Activated CD8-positive, alpha-beta memory T cell treated with anti-CD3 and anti-CD28 coated beads for 48 hours (primary cell): ENCODE data around the gene KRT26.
"Not testable (repeated sequence)": the region's sequence is repeated elsewhere in the genome, so short reads cannot be mapped to it uniquely, and the experiment has no call there.

Experiments
- DNase-seq, 3 experiments: peaks; one replicate each; pipeline ENCODE4 v3.0.0-alpha.2; 2020; ENCODE audit warnings: low read depth in 2 of 3, low spot score in 2 of 3

The KRT26 gene

DNA sequence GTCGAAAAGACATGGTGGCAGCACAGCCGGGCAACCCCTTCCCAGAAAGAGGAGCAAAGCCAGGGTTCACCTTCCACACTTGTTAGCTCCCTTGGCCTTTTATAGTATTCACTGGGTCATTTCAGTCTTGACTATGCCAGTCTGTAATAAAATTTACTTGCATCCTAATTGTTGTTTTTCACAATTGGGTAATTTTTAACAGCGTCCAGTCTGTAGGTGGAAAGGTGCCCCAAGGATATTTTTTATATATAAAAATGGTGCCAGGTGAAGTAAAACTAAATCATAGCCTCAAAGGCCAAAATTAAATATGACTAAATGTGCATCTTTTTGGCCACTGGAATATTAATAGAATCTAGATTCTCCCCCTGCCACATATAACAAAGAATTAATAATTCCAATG, at the start of gene KRT26:
KRT26 (minus strand) TSS at position 101 of the 400 bp plus-strand sequence; CDS start at position 13, 88 bp downstream.
- no peak for DNase-seq

DNA sequence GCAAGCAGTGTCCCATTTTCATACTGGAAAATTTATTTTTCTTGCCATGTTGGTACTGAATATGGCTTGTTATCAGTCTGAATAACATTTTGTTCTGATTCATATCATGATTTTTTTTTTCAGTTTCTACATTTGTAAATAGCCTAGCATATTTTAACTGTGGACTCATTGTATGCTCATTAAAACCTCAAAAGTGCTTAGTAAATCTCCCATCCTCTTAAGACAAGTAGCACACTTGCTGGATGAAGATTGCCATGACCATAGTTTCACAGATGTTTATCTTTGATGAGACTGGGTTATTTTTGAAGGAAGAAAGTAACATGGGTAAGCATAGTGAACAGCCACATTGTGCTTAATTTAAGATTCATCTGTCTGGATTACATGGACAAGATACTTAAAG, 49.5 kb upstream of the KRT26 start:
- no peak for DNase-seq

DNA sequence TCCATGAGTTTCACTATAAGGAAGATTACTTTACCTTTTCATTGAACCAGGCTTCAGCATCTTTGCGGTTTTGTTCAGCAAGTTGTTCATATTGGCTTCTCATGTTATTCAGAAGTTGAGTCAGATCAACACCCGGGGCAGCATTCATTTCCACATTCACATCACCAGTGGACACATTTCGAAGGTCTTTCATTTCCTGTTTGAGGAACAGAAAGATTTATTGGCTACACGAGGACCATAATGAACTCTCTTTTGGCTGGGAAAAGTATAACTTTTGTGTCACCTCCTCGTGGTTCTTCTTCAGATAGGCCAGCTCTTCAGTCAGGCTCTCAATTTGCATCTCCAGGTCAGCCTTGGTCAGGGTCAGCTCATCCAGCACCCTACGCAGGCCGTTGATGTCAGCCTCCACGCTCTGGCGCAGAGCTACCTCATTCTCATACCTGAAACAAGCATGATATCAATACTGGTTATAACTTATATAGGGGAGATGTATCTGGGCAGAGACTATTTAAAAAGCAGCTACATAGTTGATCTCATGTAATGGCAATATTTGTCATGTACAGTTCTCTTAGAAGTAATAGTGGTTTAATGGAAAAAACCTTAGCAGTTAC, 48.3 kb upstream of the KRT26 start:
- DNase-seq: no peak

GRCh38 chr17:40819528-40820125, 47.6 kb upstream of the KRT26 start:
- DNase-seq: no peak

GRCh38 chr17:40818733-40819527, 46.9 kb upstream of the KRT26 start:
- DNase-seq: peak; percentile 54 to 77 (median 58)

- no peak for DNase-seq
Measured at GRCh38 chr17:40818343-40818732, 46.3 kb upstream of the KRT26 start.

DNA sequence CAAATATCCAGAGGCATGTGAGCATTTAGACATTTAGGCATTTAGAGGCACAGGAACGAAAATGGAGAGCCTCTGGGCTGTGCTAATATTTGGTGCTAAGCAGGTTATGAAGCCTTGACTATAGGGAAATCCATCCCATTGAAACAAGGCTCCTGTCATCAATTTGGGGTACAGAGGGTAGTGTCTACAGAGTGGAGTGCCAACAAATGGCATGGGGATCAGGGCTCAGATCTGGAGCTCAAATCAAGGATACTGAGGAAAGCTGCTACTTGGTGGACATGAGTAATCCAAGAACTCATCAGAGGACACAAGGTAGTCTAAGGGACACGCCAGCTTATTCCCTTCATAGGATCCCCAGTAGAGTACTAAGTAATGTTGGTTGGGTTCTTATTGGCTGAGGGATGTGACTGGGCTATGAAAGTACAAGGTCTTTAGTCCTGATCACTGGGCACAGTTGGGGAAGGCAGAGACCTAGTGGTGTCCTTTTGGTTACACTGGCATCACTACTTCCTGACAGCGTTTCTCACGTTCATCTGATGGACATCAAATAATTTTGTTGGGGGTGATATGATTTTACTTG, 45.2 kb upstream of the KRT26 start:
- no peak for DNase-seq

DNA sequence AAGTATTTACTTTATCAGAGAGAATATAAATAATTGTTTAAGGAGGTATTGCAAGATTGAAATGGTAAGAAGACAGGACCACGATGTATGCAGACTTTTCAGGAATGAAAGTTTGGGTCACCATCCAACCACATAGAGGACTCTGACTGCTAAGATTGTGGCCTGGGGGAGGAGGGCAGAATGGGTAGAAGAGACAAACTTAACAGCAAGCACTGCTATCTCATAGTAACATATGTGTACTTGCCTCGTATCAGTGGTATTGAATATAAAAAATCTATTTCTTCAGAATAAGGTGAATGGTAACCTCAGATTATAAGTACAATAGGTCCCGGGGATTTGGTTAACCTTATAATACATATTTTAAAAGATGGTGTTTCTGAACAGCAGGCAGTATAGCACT, 44.6 kb upstream of the KRT26 start:
- no peak for DNase-seq

GRCh38 chr17:40815381-40815780, 43.4 kb upstream of the KRT26 start:
- no peak for DNase-seq

DNA sequence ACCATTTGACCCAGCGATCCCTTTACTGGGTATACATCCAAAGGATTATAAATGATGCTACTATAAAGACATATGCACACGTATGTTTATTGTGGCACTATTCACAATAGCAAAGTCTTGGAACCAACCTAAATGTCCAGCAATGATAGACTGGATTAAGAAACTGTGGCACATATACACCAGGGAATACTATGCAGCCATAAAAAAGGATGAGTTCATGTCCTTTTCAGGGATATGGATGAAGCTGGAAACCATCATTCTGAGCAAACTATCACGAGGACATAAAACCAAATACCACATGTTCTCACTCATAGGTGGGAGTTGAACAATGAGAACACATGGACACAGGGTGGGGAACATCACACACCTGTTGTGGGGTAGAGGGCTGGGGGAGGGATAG, 42.7 kb upstream of the KRT26 start:
- not testable (repeated sequence) for DNase-seq

GRCh38 chr17:40813804-40814203, 41.8 kb upstream of the KRT26 start:
- no peak for DNase-seq

GRCh38 chr17:40812639-40813038, 40.6 kb upstream of the KRT26 start:
- DNase-seq: no peak

GRCh38 chr17:40810494-40810893, 38.5 kb upstream of the KRT26 start:
- DNase-seq: no peak

DNA sequence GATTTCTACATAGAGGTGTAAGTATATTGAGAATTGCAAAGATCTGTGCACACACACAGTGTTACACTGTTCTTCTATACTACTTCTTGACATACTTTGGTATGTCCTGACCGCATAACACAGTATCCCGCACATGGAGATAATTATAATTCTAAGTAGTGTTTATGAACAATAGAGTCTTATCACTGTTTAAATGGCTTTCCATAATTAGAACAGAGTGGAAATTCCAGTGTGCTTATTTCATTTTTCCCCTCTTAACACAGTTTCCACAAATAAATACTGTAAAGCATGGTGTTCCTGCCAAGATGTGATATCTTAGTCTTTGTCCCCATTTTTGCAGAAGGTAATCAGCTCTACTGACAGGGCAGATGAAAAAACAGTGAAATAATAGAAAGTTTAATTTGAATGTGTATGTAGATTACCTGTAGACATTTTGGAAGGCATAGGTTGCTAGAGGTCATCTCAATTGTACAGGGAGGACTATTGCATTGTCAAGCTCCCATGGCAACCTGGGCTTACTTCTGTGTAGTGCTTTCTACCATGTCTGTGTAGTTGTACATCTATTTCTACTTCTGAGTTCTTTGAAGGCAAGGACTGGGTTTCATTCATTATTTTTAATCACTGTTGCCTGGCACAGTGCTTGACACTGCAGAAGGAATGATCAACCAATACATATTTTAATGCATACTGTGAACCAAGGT, 37.9 kb upstream of the KRT26 start:
- no peak for DNase-seq

DNA sequence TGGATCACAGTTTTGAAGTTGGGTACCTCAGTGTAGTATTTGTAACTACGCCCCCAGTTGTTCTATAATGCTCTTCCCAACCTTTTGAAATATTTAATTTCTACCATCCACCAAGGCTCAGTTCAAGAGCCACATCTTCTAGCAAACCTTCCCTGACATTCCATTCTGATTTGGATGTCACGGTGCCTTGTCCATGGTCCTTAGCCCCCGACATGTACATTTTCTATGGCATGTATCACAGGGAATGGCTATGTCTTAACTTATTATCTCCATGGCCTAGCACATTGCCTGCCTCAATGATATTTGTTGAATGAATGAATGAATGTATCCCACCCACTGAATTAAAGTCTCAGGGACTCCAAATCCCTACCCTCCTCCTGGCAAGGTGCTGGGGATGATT, 34.1 kb upstream of the KRT26 start:
- DNase-seq: no peak

GRCh38 chr17:40803617-40804082, 31.6 kb upstream of the KRT26 start:
- DNase-seq: peak; percentile 41 to 55 (median 52)

DNA sequence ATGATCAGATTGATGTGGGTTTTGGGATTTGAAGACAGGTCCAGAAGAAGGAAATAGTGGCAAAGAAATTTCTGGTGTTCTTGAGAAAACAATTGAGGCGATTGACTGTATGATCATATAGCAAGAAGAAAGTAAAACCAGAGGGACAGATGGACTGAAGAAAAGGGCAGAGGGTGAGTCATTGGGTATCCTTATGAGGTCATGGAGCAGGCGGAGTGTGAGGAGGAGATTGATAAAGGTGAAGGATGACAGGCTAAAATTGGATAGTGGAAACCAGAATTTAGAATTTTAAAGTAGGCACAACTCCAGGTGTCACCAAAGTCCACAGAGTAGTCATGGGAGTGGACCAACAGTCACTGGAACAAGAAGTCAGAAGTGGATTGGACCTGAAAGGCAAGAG, 29.2 kb upstream of the KRT26 start:
- DNase-seq: no peak

- no peak for DNase-seq
Measured at GRCh38 chr17:40800381-40800780, 28.4 kb upstream of the KRT26 start.

GRCh38 chr17:40799859-40800258, 27.9 kb upstream of the KRT26 start, which contains the start of gene KRT28:
TSS of gene KRT28 (minus strand) at chr17:40799959. CDS start at chr17:40799893, 66 bp downstream.
- DNase-seq: no peak

DNA sequence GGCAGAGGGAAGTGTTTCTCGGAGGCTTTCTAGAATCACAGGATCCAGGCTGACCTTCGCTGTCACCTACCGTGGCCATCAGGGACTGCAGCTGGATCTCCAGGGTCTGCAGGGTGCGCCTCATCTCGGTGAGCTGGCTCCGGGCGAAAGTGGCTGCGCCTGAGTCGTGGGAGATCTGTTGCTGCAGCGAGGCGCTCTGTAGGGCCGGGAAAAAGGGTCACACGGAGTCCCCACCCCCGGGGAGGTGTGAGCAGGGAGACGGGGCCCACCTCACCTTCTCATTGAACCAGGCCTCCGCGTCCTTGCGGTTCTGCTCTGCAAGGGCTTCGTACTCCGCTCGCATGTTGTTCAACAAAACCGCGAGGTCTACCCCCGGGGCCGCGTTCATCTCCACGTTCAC, 24.8 kb upstream of the KRT26 start:
- no peak for DNase-seq

DNA sequence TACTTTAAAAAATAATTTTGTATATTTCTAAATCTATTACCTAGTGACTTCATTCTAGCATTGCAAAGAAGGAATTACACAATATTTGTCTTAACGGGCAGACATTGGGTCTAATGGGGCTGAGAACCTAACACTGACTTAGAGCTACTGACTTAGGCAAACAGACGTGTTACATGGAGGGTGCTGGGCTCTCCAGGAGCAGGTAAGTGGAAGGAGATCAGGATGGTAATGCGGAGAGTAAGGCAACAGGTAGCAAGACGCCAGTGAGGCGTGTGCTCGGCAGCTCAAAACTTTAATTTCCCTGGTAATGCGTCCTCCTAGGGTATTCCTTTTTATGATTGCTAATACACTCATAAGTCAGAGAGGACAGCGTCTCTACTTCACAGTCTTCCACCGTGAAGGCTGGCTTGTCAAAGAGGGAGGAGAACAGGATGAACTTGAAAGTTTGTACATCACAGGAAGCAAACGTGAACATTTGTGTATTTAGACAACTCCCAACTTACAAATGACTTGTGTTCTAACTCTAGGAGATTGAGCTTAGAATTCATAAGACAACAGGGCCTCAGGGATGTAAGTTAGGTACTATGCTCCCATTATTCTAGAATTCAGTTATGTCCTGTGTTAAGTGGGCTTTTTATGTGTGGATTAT, 23.1 kb upstream of the KRT26 start:
- DNase-seq: no peak
